C4-2B (cell line): Measurements from ENCODE around the gene HAUS2.

Source experiments
- H3K27ac ChIP-seq: fragments of 450-650 bp; 2 replicates; pipeline ENCODE4 v1.5.1; 2017
- ZFX ChIP-seq: fragments of 450-650 bp; IDR thresholded peaks from 2 replicates; pipeline ENCODE4 v1.6.1; 2017
- TF ChIP-seq, protein P1 (sequence below): fragments of 450-650 bp; conservative IDR thresholded peaks from 2 replicates; pipeline ENCODE4 v1.5.1; 2017; ENCODE audit warnings: mild to moderate bottlenecking

HAUS2 gene

GRCh38 chr15:42604894-42605744, 56.5 kb downstream of the HAUS2 start:
- TF ChIP-seq, protein P1, sequence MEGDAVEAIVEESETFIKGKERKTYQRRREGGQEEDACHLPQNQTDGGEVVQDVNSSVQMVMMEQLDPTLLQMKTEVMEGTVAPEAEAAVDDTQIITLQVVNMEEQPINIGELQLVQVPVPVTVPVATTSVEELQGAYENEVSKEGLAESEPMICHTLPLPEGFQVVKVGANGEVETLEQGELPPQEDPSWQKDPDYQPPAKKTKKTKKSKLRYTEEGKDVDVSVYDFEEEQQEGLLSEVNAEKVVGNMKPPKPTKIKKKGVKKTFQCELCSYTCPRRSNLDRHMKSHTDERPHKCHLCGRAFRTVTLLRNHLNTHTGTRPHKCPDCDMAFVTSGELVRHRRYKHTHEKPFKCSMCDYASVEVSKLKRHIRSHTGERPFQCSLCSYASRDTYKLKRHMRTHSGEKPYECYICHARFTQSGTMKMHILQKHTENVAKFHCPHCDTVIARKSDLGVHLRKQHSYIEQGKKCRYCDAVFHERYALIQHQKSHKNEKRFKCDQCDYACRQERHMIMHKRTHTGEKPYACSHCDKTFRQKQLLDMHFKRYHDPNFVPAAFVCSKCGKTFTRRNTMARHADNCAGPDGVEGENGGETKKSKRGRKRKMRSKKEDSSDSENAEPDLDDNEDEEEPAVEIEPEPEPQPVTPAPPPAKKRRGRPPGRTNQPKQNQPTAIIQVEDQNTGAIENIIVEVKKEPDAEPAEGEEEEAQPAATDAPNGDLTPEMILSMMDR: no peak
- no peak for TF ChIP-seq ZFX
- H3K27ac ChIP-seq: no peak overlapping the region

DNA sequence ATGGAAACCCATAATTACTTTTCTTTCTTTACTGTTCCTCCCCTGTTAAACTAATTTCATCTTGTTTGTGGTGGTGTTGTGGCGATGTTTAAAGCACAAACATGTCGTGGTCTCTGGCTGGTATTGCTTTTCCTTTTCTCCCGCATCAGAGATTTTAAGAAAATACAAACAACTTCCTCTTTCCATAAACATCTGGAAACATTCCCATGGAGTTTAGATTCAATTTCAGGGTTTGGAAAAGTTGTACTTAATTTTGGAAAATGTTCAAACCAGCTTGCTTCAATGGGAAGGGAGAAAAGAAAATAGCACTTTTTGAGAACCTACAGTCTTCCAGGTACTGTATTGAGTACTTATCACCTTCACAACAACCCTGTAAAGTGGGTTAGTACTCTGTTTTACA, 57.2 kb downstream of the HAUS2 start:
- no peak overlapping the region for H3K27ac ChIP-seq
- TF ChIP-seq ZFX: no peak
- TF ChIP-seq, protein P1: no peak

GRCh38 chr15:42608110-42608531, 59.5 kb downstream of the HAUS2 start:
- no peak overlapping the region for H3K27ac ChIP-seq
- TF ChIP-seq ZFX: no peak
- TF ChIP-seq, protein P1: no peak

DNA sequence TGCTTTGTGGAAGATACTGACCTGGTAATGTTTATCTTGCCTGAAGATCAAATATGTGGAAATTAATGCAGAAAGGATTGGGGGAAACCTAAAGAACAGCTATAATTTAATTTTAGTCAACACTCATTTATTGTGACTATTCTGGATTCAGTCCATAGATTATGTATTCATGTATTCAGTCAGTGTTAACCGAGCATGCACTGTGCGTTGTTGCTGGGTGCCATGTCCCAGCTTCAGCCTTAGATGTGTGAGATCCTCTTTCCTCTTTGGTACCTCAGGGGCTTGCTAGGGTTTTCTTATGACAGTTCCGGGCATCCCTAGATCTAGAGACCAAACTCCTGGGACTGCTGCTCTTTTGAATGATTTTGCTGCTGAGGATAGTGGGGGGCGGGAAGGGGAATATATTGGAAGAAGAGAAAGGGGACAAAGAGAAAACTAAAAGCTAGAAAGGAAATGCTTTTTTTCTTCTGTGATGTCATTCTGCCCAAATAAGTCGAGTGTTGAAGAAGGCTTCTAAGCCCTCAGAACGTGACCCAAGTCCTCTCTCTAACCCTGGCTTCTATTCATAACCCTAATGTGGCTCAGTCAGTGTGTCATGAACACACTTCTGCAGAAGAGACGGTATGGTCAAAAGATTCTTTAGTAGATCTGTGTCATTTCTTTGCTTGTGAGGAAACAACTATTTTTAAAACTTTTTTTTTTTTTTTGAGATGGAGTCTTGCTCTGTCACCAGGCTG, 60.3 kb downstream of the HAUS2 start:
- TF ChIP-seq, protein P1: no peak
- no peak for TF ChIP-seq ZFX
- no peak overlapping the region for H3K27ac ChIP-seq

- H3K27ac ChIP-seq: no peak overlapping the region
- TF ChIP-seq, protein P1: no peak
- no peak for TF ChIP-seq ZFX
These were observed 62.9 kb downstream of the HAUS2 start for GRCh38 chr15:42611532-42611931.

- no peak overlapping the region for H3K27ac ChIP-seq
- TF ChIP-seq, protein P1: no peak
- TF ChIP-seq ZFX: no peak
These were observed 63.8 kb downstream of the HAUS2 start for GRCh38 chr15:42612367-42612912.

DNA sequence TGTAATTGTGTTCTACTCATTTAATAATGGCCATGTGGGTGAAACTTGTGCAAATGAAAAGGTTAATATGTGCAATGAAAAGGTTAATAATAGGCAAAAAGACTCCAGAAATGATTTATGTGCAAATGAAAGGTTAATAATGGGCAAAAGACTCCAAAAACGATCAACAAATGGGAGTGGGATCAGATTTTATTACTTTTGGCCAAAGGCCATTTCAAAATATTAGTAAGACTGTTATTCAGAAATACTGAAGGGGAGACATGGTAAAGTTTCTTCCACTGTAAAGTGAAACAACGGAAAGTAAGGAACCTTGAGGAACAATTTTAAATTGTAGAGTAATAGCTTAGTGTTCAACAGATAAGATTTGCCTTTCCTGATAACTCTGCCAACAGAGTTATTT, 67.5 kb downstream of the HAUS2 start:
- TF ChIP-seq ZFX: no peak
- TF ChIP-seq, protein P1: no peak
- H3K27ac ChIP-seq: no peak overlapping the region
